HepG2 (cell line): ENCODE results near the gene LEPR. TPM values are rescaled to one million over a fixed set of nuclear protein-coding genes. Genes with fewer than 3 reads are reported as not detected.

Experiments
- EHMT2 ChIP-seq: fragments of 200-600 bp; sonication (generic); IDR thresholded peaks from 2 replicates; pipeline ENCODE4 v1.7.0; 2017; ENCODE audit warnings: antibody characterized with exemption, low read depth, low read length, borderline replicate concordance
- FOXK1 ChIP-seq: sonication (generic); formaldehyde crosslinking; IDR thresholded peaks from 2 replicates; pipeline ENCODE4 v1.4.0; 2020; ENCODE audit warnings: low read depth, missing genetic modification reagents, borderline replicate concordance
- KAT7 ChIP-seq: IDR thresholded peaks from 2 replicates; pipeline ENCODE4 v1.6.1; 2018; ENCODE audit warnings: borderline replicate concordance, missing compliant biosample characterization
- SALL1 ChIP-seq: sonication (generic); formaldehyde crosslinking; IDR thresholded peaks from 2 replicates; pipeline ENCODE4 v1.8.0; 2022; ENCODE audit warnings: mild to moderate bottlenecking, missing genetic modification reagents
- SKI ChIP-seq: fragments of 450-650 bp; IDR thresholded peaks from one replicate; pipeline ENCODE4 v1.6.1; 2018; ENCODE audit warnings: mild to moderate bottlenecking; ENCODE audit not compliant: partially characterized antibody
- SMYD3 ChIP-seq: sonication (generic); formaldehyde crosslinking; IDR thresholded peaks from 2 replicates; pipeline ENCODE4 v1.8.1; 2023; ENCODE audit warnings: mild to moderate bottlenecking, missing genetic modification reagents
- SRSF9 ChIP-seq: fragments of 200-400 bp; formaldehyde crosslinking; IDR thresholded peaks from 2 replicates; pipeline ENCODE4 v1.6.1; 2018; ENCODE audit warnings: borderline replicate concordance, mild to moderate bottlenecking, low read depth, low read length; ENCODE audit not compliant: insufficient read depth, poor library complexity, severe bottlenecking
- STAG1 ChIP-seq: sonication (generic); formaldehyde crosslinking; IDR thresholded peaks from 2 replicates; pipeline ENCODE4 v1.4.0; 2020; ENCODE audit warnings: missing genetic modification reagents
- TCF12 ChIP-seq, 2 experiments: fragments of 450-650 bp in 1 of 2; sonication (generic) in 1 of 2; formaldehyde crosslinking in 1 of 2; IDR thresholded peaks; 2 replicates each; pipeline versions ENCODE4 v1.6.1 to v1.8.0; 2017 to 2022; ENCODE audit warnings: antibody characterized with exemption in 1 of 2, mild to moderate bottlenecking in 1 of 2, missing genetic modification reagents in 1 of 2, moderate library complexity in 1 of 2
- TCF7L2 ChIP-seq: IDR thresholded peaks from 2 replicates; pipeline ENCODE4 v1.6.1; 2011; ENCODE audit warnings: mild to moderate bottlenecking, low read depth, low read length, moderate library complexity
- TSC22D2 ChIP-seq: sonication (generic); formaldehyde crosslinking; IDR thresholded peaks from 2 replicates; pipeline ENCODE4 v1.5.1; 2020; ENCODE audit warnings: missing genetic modification reagents, mild to moderate bottlenecking, borderline replicate concordance
- U2AF1 ChIP-seq: fragments of 200-400 bp; formaldehyde crosslinking; optimal IDR thresholded peaks from 2 replicates; pipeline ENCODE3; 2017; ENCODE audit warnings: mild to moderate bottlenecking, low read depth, low read length
- ZFP37 ChIP-seq: sonication (generic); formaldehyde crosslinking; IDR thresholded peaks from 2 replicates; pipeline ENCODE4 v1.4.0; 2020; ENCODE audit warnings: missing genetic modification reagents, borderline replicate concordance
- ZNF121 ChIP-seq: sonication (generic); formaldehyde crosslinking; IDR thresholded peaks from 2 replicates; pipeline ENCODE4 v1.5.0; 2020; ENCODE audit warnings: mild to moderate bottlenecking, missing genetic modification reagents
- ZNF350 ChIP-seq: sonication (generic); formaldehyde crosslinking; IDR thresholded peaks from 2 replicates; pipeline ENCODE4 v1.4.0; 2020; ENCODE audit warnings: mild to moderate bottlenecking, low read depth, missing genetic modification reagents, borderline replicate concordance
- ZNF564 ChIP-seq: sonication (generic); formaldehyde crosslinking; IDR thresholded peaks from 2 replicates; pipeline ENCODE4 v1.8.1; 2023; ENCODE audit warnings: mild to moderate bottlenecking, missing genetic modification reagents
- ZNF703 ChIP-seq: sonication (generic); formaldehyde crosslinking; IDR thresholded peaks from 2 replicates; pipeline ENCODE4 v1.5.1; 2020; ENCODE audit warnings: missing genetic modification reagents, mild to moderate bottlenecking, moderate library complexity, borderline replicate concordance
- ZNF749 ChIP-seq: sonication (generic); formaldehyde crosslinking; IDR thresholded peaks from 2 replicates; pipeline ENCODE4 v1.8.0; 2022; ENCODE audit warnings: mild to moderate bottlenecking, missing genetic modification reagents, moderate library complexity, borderline replicate concordance
- ZNF839 ChIP-seq: sonication (generic); formaldehyde crosslinking; IDR thresholded peaks from 2 replicates; pipeline ENCODE4 v1.4.0; 2020; ENCODE audit warnings: missing genetic modification reagents, mild to moderate bottlenecking, borderline replicate concordance
- polyA plus RNA-seq, 8 experiments: library from polyadenylated mRNA; depleted of rRNA in 3 of 8; stranded (reverse) in 7 of 8; unstranded in 1 of 8; fragments of >200 nt; fragmentation: Illumina TruSeq in 4 of 8; extraction: Trizol in 4 of 8; gene quantifications; 2 replicates each; pipeline versions ENCODE4 v1.2.1 to v1.2.3, GENCODE V29; 2011 to 2016; ENCODE audit warnings: low read depth in 4 of 8, missing spikeins in 1 of 8, mixed read lengths in 1 of 8; ENCODE audit not compliant: insufficient read depth in 1 of 8
- total RNA-seq, 5 experiments: library from RNA; depleted of rRNA; stranded (reverse); fragments of >200 nt; fragmentation: Illumina TruSeq; extraction: Trizol; gene quantifications; 2 replicates each; pipeline ENCODE4 v1.2.3, GENCODE V29; 2016; ENCODE audit warnings: low read depth in 1 of 5
- TF ChIP-seq, protein P1 (sequence below): sonication (generic); formaldehyde crosslinking; IDR thresholded peaks from 2 replicates; pipeline ENCODE4 v1.8.0; 2022; ENCODE audit warnings: missing genetic modification reagents, low read depth, mild to moderate bottlenecking, borderline replicate concordance
- TF ChIP-seq, protein P2 (sequence below): sonication (generic); formaldehyde crosslinking; IDR thresholded peaks from 2 replicates; pipeline ENCODE4 v1.5.0; 2020; ENCODE audit warnings: missing genetic modification reagents
- TF ChIP-seq, protein P3 (sequence below): sonication (generic); formaldehyde crosslinking; IDR thresholded peaks from 2 replicates; pipeline ENCODE4 v1.4.0; 2020; ENCODE audit warnings: missing genetic modification reagents
- TF ChIP-seq, protein P4 (sequence below): sonication (generic); formaldehyde crosslinking; IDR thresholded peaks from 2 replicates; pipeline ENCODE4 v1.8.1; 2022; ENCODE audit warnings: mild to moderate bottlenecking, missing genetic modification reagents
- TF ChIP-seq, protein P5 (sequence below): IDR thresholded peaks from 2 replicates; pipeline ENCODE4 v1.6.1; 2016; ENCODE audit warnings: missing compliant biosample characterization, missing genetic modification reagents, borderline replicate concordance

Gene LEPR
- total and polyA plus RNA-seq, 2 of the 13 experiments (the other 11 are each of a cell fraction or from before 2014, with no cell fraction given), result 0.60 to 1.7 TPM

DNA sequence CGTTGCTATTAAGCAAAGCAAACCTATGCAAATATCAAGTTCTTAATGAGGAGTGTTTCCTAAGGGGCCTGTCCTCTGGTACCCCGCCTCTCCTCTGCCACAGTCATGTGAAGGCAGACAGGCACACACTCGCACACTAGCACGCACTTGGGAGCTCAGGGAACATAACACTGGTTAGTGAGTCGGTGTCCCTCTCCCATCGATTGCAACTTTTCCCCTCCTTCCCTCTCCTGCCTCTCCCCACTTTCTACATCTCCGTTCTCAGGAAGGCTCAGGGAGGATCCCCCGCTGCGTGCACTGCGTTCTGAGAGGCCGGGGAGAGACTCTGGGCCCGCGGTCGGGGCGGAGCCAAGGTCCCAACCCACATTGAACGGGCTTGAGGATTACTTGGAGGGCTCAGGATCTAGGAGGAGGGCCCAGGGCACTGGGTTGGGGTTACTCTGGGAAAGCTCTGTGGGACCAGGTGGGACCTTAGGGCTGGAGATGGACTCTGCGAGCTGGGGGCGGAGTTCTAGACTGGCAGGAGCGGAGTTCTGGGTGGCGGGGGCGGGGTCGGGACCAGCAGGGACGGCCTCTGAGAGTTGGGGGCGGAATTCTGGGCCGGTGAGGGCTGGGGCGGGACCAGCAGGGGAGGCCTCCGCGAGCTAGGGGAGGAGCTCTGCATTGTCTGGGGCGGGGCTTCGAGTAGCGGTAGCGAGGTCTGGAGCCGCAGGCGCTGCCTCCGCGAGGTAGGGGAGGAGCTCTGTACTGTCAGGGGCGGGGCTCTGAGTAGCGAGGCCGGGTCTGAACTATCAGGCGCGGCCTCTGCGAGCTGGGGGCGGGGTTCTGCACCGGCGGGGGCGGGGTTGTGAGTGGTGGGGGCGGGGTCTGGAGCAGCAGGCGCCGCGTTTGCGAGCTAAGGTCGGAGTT, 533 bp upstream of the LEPR start (continued):
- TF ChIP-seq, protein P1, sequence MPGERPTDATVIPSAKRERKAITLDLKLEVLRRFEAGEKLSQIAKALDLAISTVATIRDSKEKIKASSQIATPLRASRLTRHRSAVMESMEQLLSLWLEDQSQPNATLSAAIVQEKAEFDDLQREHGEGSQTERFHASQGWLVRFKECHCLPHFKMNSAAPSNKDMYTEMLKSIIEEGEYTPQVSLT, result no peak
- TF ChIP-seq KAT7 (CRISPR knock-in tag), result no peak
- no peak for TF ChIP-seq U2AF1
- TF ChIP-seq EHMT2, result no peak
- peak; percentile 59; the same call in 1 of the 2 replicates for TF ChIP-seq ZNF350 (CRISPR knock-in tag)
- TF ChIP-seq ZFP37 (CRISPR knock-in tag), result no peak
- TF ChIP-seq TCF7L2, result no peak
- TF ChIP-seq ZNF564 (CRISPR knock-in tag), result no peak
- TF ChIP-seq SKI, result no peak
- no peak for TF ChIP-seq ZNF839 (CRISPR knock-in tag)
- 0 out of 2 replicates have a peak, but pooled peaks have one; percentile 31 for TF ChIP-seq FOXK1 (CRISPR knock-in tag)
- TF ChIP-seq, protein P2, sequence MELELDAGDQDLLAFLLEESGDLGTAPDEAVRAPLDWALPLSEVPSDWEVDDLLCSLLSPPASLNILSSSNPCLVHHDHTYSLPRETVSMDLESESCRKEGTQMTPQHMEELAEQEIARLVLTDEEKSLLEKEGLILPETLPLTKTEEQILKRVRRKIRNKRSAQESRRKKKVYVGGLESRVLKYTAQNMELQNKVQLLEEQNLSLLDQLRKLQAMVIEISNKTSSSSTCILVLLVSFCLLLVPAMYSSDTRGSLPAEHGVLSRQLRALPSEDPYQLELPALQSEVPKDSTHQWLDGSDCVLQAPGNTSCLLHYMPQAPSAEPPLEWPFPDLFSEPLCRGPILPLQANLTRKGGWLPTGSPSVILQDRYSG (CRISPR knock-in tag), result no peak
- no peak for TF ChIP-seq ZNF703
- TF ChIP-seq, protein P3, sequence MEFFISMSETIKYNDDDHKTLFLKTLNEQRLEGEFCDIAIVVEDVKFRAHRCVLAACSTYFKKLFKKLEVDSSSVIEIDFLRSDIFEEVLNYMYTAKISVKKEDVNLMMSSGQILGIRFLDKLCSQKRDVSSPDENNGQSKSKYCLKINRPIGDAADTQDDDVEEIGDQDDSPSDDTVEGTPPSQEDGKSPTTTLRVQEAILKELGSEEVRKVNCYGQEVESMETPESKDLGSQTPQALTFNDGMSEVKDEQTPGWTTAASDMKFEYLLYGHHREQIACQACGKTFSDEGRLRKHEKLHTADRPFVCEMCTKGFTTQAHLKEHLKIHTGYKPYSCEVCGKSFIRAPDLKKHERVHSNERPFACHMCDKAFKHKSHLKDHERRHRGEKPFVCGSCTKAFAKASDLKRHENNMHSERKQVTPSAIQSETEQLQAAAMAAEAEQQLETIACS (CRISPR knock-in tag), result no peak
- no peak for TF ChIP-seq ZNF749 (CRISPR knock-in tag)
- TF ChIP-seq ZNF121 (CRISPR knock-in tag), result 0 out of 2 replicates have a peak, but pooled peaks have one; percentile 19
- TF ChIP-seq SMYD3 (CRISPR knock-in tag), result no peak
- TF ChIP-seq, protein P4, sequence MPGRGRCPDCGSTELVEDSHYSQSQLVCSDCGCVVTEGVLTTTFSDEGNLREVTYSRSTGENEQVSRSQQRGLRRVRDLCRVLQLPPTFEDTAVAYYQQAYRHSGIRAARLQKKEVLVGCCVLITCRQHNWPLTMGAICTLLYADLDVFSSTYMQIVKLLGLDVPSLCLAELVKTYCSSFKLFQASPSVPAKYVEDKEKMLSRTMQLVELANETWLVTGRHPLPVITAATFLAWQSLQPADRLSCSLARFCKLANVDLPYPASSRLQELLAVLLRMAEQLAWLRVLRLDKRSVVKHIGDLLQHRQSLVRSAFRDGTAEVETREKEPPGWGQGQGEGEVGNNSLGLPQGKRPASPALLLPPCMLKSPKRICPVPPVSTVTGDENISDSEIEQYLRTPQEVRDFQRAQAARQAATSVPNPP (CRISPR knock-in tag), result no peak
- TF ChIP-seq, protein P5, sequence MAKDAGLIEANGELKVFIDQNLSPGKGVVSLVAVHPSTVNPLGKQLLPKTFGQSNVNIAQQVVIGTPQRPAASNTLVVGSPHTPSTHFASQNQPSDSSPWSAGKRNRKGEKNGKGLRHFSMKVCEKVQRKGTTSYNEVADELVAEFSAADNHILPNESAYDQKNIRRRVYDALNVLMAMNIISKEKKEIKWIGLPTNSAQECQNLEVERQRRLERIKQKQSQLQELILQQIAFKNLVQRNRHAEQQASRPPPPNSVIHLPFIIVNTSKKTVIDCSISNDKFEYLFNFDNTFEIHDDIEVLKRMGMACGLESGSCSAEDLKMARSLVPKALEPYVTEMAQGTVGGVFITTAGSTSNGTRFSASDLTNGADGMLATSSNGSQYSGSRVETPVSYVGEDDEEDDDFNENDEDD (CRISPR knock-in tag), result no peak
- no peak for TF ChIP-seq TCF12 (IDR thresholded peaks at IDR 0.05)
- TF ChIP-seq TCF12 (CRISPR knock-in tag; IDR thresholded peaks at IDR 0.05), result no peak
- TF ChIP-seq SALL1, result peak; percentile 38
- no peak for TF ChIP-seq SRSF9
- TF ChIP-seq TSC22D2, result peak; percentile 38; the same call in 1 of the 2 replicates
- no peak for TF ChIP-seq STAG1
